HEK293 (cell line): Measurements from ENCODE around the gene RPS29.
A peak's percentile ranks its signal among the peaks of the same experiment; 100 is the strongest.

Experiments
- BCL6B ChIP-seq: fragments of 450-650 bp; formaldehyde crosslinking; IDR thresholded peaks from 2 replicates; pipeline ENCODE4 v1.5.1; 2017; ENCODE audit warnings: missing biosample characterization, missing genetic modification characterization
- GFI1B ChIP-seq: fragments of 450-650 bp; formaldehyde crosslinking; IDR thresholded peaks from 2 replicates; pipeline ENCODE4 v1.5.1; 2016; ENCODE audit warnings: missing biosample characterization, missing genetic modification characterization
- GLIS1 ChIP-seq: fragments of 450-650 bp; formaldehyde crosslinking; IDR thresholded peaks from 2 replicates; pipeline ENCODE4 v1.5.1; 2016; ENCODE audit warnings: missing biosample characterization, missing genetic modification characterization
- KLF7 ChIP-seq: fragments of 450-650 bp; formaldehyde crosslinking; IDR thresholded peaks from 2 replicates; pipeline ENCODE4 v1.5.1; 2016; ENCODE audit warnings: missing biosample characterization, missing genetic modification characterization, borderline replicate concordance
- KLF8 ChIP-seq: fragments of 450-650 bp; formaldehyde crosslinking; IDR thresholded peaks from 2 replicates; pipeline ENCODE4 v1.5.1; 2016; ENCODE audit warnings: missing biosample characterization, missing genetic modification characterization
- PRDM6 ChIP-seq: fragments of 450-650 bp; formaldehyde crosslinking; IDR thresholded peaks from 2 replicates; pipeline ENCODE4 v1.5.1; 2017; ENCODE audit warnings: missing biosample characterization, missing genetic modification characterization
- SP2 ChIP-seq: fragments of 450-650 bp; formaldehyde crosslinking; IDR thresholded peaks from 2 replicates; pipeline ENCODE4 v1.5.1; 2016; ENCODE audit warnings: missing biosample characterization, missing genetic modification characterization
- TSHZ1 ChIP-seq: fragments of 450-650 bp; formaldehyde crosslinking; IDR thresholded peaks from 2 replicates; pipeline ENCODE4 v1.5.1; 2016; ENCODE audit warnings: missing biosample characterization, missing genetic modification characterization, borderline replicate concordance
- ZBTB1 ChIP-seq: fragments of 450-650 bp; formaldehyde crosslinking; IDR thresholded peaks from 2 replicates; pipeline ENCODE4 v1.5.1; 2016; ENCODE audit warnings: missing biosample characterization, missing genetic modification characterization
- ZBTB10 ChIP-seq: fragments of 450-650 bp; formaldehyde crosslinking; IDR thresholded peaks from 2 replicates; pipeline ENCODE4 v1.5.1; 2016; ENCODE audit warnings: missing biosample characterization, missing genetic modification characterization
- ZBTB7A ChIP-seq: fragments of 450-650 bp; formaldehyde crosslinking; IDR thresholded peaks from 2 replicates; pipeline ENCODE4 v1.5.1; 2016; ENCODE audit warnings: low read depth, missing biosample characterization, missing genetic modification characterization
- ZFHX2 ChIP-seq: fragments of 450-650 bp; formaldehyde crosslinking; conservative IDR thresholded peaks from 2 replicates; pipeline ENCODE4 v1.5.1; 2016; ENCODE audit warnings: missing biosample characterization, missing genetic modification characterization
- ZNF121 ChIP-seq: fragments of 450-650 bp; formaldehyde crosslinking; IDR thresholded peaks from 2 replicates; pipeline ENCODE4 v1.5.1; 2016; ENCODE audit warnings: missing biosample characterization, missing genetic modification characterization
- ZNF132 ChIP-seq: fragments of 450-650 bp; formaldehyde crosslinking; IDR thresholded peaks from 2 replicates; pipeline ENCODE4 v1.5.1; 2017; ENCODE audit warnings: missing biosample characterization, missing genetic modification characterization, borderline replicate concordance
- ZNF146 ChIP-seq: fragments of 450-650 bp; formaldehyde crosslinking; IDR thresholded peaks from 2 replicates; pipeline ENCODE4 v1.5.1; 2016; ENCODE audit warnings: missing biosample characterization, missing genetic modification characterization
- ZNF292 ChIP-seq: fragments of 450-650 bp; formaldehyde crosslinking; IDR thresholded peaks from 2 replicates; pipeline ENCODE4 v1.5.1; 2016; ENCODE audit warnings: low read depth, missing biosample characterization, missing genetic modification characterization, borderline replicate concordance
- ZNF37A ChIP-seq: fragments of 450-650 bp; IDR thresholded peaks from 2 replicates; pipeline ENCODE4 v1.5.1; 2018; ENCODE audit warnings: missing biosample characterization, missing genetic modification characterization
- ZNF394 ChIP-seq: fragments of 450-650 bp; formaldehyde crosslinking; IDR thresholded peaks from 2 replicates; pipeline ENCODE4 v1.5.1; 2016; ENCODE audit warnings: missing biosample characterization, missing genetic modification characterization, mild to moderate bottlenecking, moderate library complexity, borderline replicate concordance
- ZNF488 ChIP-seq: fragments of 450-650 bp; formaldehyde crosslinking; IDR thresholded peaks from 2 replicates; pipeline ENCODE4 v1.5.1; 2016; ENCODE audit warnings: missing biosample characterization, missing genetic modification characterization
- ZNF624 ChIP-seq: fragments of 450-650 bp; formaldehyde crosslinking; IDR thresholded peaks from 2 replicates; pipeline ENCODE4 v1.5.1; 2017; ENCODE audit warnings: missing biosample characterization, missing genetic modification characterization
- ZNF692 ChIP-seq: fragments of 450-650 bp; formaldehyde crosslinking; IDR thresholded peaks from 2 replicates; pipeline ENCODE4 v1.5.1; 2016; ENCODE audit warnings: missing biosample characterization, missing genetic modification characterization
- ZSCAN5A ChIP-seq: fragments of 450-650 bp; formaldehyde crosslinking; IDR thresholded peaks from 2 replicates; pipeline ENCODE4 v1.5.1; 2016; ENCODE audit warnings: missing biosample characterization, missing genetic modification characterization

The RPS29 gene

GRCh38 chr14:49633640-49634546 lies 47.7 kb upstream of the RPS29 start (continued):
- TF ChIP-seq BCL6B (tag by site-specific recombination) (no peak), ZSCAN5A (tag by site-specific recombination) (peak; percentile 68; the same call in 1 of the 2 replicates), KLF7 (tag by site-specific recombination) (0 out of 2 replicates have a peak, but pooled peaks have one; percentile 12), ZBTB1 (tag by site-specific recombination) (no peak), ZNF692 (tag by site-specific recombination) (peak; percentile 67; the same call in 1 of the 2 replicates), ZNF146 (tag by site-specific recombination) (no peak), ZNF121 (tag by site-specific recombination) (no peak), ZNF624 (tag by site-specific recombination) (no peak), ZNF292 (tag by site-specific recombination) (no peak), ZFHX2 (tag by site-specific recombination) (peak; percentile 56), SP2 (tag by site-specific recombination) (peak; percentile 70), ZNF394 (tag by site-specific recombination) (peak; percentile 46; the same call in 1 of the 2 replicates), PRDM6 (no peak), ZBTB7A (tag by site-specific recombination) (peak; percentile 92), TSHZ1 (tag by site-specific recombination) (no peak), ZNF37A (no peak), ZNF132 (tag by site-specific recombination) (no peak), ZNF488 (tag by site-specific recombination) (no peak), GFI1B (tag by site-specific recombination) (no peak), KLF8 (no peak; the same call in 1 of the 2 replicates), GLIS1 (tag by site-specific recombination) (peak; percentile 41), ZBTB10 (tag by site-specific recombination) (peak; percentile 38; the same call in 1 of the 2 replicates)
